NCI-H446 (cell line): ENCODE results near the gene HAUS1.
"Not testable (repeated sequence)": the region's sequence is repeated elsewhere in the genome, so short reads cannot be mapped to it uniquely, and the experiment has no call there.

Experiments
- DNase-seq, 2 experiments: peaks; one replicate each; lab custom pipeline; 2025; lab: John Stamatoyannopoulos, UW

Gene HAUS1

DNA sequence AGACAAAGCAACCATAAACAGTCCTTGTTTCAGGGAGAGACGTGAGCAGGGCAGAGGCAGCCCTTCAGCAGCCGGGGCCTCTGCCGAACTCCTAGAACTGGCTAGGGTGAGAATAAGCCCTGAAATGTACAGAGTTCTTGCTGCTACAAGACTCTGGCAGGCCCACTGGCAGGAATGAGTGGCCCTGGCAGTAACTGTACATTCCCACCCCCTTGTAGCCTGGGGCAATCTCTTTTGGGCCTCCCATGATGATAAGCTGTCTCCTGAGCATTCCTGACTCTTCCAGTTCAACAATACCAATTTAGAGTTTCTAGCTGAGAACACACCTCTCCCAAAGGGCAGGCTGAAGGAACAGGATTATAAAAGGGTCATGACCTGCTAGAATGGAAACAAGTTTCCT lies 54.3 kb downstream of the HAUS1 start:
- no peak for DNase-seq

DNA sequence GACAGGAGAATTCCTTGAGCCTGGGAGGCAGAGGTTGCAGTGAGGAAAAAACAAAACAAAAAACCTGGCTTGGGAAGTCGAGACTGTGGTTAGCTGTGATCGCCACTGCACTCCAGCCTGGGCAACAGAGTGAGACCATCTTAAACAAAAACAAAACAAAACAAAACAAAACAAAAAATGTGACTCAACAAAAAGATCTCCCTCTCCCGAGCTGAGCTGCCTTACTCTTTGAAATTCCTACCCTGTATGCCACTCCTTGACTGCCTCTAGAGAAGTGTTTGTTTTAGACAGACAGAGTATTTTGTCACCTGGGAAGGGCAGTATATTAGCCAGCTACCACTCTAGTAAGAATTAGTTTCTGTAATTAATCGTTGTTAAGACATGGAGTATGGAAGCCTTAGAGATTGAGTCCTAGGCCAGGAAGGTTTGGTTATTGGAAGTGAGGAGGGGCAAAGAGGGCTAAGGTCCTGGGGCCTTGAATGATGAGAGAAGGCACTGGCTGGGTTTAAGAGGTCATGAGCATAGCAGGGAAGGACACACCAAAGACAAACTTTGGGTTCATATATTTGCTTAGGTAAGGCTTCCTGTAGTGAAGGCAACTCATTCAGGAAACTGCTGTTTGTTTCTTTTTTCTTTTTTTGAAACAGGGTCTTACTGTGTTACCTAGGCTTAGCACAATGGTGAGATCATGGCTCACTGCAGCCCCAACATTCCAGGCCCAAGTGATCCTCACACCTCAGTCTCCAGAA lies 56.0 kb downstream of the HAUS1 start:
- DNase-seq, result no peak

DNA sequence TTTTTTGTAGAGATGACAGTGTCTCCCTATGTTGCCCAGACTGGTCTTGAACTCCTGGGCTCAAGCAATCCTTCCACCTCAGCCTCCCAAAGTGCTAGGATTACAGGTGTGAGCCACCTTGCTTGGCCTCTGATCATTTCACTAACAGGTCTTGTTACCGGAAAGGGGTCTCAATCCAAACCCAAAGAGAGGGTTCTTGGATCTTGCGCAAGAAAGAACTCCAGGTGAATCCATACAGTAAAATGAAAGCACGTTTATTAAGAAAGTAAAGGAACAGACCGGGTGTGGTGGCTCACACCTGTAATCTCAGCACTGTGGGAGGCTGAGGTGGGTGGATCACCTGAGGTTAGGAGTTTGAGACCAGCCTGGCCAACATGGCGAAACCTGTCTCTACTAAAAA lies 56.7 kb downstream of the HAUS1 start:
- DNase-seq, result not testable (repeated sequence)

DNA sequence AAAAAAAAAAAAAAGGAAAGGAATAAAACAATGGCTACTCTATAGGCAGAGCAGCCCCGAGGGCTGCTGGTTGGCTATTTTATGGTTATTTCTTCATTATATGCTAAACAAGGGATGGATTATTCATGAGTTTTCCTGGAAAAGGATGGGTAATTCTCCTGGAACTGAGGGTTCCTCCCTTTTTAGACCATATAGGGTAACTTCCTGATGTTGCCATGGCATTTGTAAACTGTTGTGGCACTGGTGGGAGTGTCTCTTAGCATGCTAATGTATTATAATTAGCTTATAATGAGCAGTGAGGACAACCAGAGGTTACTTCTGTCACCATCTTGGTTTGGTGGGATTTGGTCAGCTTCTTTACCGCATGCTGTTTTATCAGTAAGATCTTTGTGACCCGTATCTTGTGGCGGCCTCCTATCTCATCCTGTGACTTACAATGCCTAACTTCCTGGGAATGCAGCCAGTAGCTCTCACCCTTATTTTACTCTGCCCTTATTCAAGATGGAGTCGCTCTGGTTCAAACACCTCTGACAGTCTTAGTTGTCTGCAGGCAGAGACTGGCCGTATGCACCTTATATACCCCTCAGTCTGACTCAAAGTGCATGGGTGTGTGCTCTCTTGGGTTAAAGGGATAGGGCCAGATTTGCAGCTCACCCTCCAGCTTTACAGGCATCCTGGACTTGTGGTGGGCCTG lies 57.7 kb downstream of the HAUS1 start:
- DNase-seq, result no peak

GRCh38 chr18:46163091-46163490 lies 58.9 kb downstream of the HAUS1 start:
- DNase-seq, result no peak

DNA sequence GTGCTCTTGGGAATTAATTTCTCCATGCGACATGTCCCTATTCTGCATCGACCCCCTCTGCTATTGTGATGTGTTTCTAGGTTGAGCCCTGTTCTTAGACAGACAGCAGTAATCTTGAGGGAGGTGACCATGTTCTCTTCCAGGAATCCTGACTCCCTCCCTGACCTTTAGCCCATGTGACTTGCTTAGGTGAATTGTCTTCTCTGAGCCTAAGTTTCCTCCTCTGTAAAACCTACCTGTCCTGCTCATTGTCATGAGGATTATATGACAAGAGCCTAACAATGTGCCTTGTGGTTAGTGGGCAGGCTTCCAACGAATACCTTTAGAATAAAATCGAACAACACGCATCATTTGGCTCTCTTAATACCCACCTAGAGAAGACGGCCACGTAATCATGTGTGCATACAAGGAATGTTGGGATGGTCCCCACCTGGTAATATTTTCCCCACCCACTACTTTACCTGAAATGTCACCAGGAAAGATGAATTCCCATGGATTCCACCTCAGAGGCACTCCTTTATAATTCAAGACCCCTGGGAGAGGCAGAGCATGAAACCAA lies 59.8 kb downstream of the HAUS1 start:
- DNase-seq, result no peak

DNA sequence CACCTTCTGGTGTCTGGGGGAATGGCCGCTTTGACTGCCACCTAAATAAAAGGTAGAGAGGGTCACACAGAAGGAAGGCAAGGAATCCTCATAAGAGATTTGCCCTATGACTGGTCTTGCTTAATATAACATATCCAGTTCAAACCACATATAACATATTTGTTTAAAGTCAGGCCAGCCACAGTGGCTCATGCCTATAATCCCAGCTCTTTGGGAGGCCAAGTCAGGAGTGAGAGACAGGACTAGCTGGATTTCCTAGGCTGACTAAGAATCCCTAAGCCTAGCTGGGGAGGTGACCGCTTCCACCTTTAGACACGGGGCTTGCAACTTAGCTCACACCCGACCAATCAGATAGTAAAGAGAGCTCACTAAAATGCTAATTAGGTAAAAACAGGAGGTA lies 60.3 kb downstream of the HAUS1 start:
- not testable (repeated sequence) for DNase-seq

- DNase-seq, result no peak
Measured at GRCh38 chr18:46164920-46165319, 60.7 kb downstream of the HAUS1 start.

DNA sequence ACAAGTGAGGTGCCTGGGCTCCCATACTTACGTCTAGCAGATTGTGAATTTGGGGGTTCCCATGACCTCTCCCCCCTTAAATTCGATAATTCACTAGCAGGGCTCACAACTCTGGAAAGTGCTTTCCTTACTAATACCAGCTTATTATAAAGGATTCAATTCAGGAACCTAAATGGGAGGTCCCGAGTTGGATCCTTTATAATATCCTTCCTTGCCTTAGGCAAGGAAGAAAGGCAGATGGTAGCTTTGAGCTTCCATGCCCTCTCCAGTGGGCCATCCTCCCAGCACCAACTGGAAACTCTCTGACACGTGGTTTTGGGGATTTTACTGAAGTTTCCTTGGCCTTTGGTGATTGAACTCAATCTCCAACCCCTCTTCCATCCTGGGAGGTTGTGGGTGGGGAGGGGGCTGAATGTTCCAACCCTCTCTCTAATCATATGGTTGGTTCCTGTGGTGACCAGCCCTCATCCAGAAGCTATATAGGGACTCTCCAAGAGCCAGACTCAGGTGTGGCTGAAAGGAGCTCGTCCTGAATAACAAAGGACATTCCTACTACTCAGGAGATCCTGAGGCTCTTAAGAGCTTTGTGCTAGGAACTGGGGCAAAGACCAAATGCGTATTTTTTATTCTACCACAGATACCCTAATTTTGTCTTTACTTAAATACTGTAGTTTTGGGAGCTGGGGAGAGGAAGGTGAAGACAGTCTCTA lies 62.2 kb downstream of the HAUS1 start:
- DNase-seq, result no peak

GRCh38 chr18:46167971-46168370 lies 63.8 kb downstream of the HAUS1 start:
- DNase-seq, result no peak

DNA sequence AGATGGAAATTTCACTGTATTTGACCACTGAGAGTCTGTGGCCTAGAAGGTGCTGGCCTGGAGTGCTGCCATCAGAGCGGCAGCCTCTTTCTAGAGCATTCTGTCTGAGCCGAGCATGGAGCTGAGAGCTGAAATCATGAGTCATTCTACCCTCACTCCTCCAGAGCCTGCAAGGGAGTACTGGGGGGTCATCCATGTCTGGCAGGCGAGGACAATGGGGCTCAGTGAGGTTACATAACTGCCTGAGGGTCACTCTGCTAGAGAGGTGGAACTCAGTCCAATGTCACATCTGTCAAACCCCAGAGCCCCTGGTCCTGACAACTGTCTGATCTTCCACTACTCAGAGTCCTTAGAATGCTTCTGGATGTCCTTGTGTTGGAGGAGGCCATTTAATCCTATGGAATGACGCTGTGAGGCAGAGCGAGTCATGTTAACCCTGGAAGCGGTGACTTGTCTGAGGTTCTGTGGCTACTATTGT lies 65.3 kb downstream of the HAUS1 start:
- DNase-seq, result no peak

DNA sequence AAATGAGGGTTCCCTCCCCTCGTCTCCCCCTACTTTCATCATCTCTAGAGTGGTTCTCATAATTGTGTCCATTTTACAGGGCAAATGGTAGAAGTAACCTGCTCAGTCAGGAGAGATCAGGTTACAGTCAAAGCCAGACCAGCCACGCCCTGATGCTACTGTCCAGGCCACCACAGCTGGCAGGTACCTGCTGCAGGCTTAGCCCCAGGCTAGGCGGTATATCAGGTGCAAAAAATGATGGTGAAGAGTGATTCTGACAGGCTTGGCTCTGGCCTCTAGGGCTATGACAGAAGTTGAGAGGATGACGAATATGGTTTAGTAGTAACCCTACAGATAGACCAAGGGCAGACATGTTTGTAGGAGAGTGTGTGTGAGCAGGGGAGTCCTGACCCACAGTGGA lies 67.1 kb downstream of the HAUS1 start:
- DNase-seq, result no peak

GRCh38 chr18:46173393-46174341 lies 69.5 kb downstream of the HAUS1 start:
- DNase-seq, result peak; percentile 79 to 92

- no peak for DNase-seq
Measured at GRCh38 chr18:46174342-46175041, 70.3 kb downstream of the HAUS1 start.

- DNase-seq, result no peak
Measured at GRCh38 chr18:46176001-46176400, 71.8 kb downstream of the HAUS1 start.
